Esophagus muscularis mucosa (tissue), 3 donors: ENCODE data around the gene RUNX1.

Source experiments
- POLR2A ChIP-seq: fragments of 450-650 bp; IDR thresholded peaks from one replicate; pipeline ENCODE4 v1.6.1; 2017; ENCODE audit warnings: antibody characterized with exemption, moderate library complexity, mild to moderate bottlenecking, low read depth
- POLR2AphosphoS5 ChIP-seq, 2 donors: sonication (generic); formaldehyde crosslinking; IDR thresholded peaks; one replicate each; pipeline ENCODE4 v1.6.1; 2017; ENCODE audit warnings: antibody characterized with exemption in 2 of 2
- TF ChIP-seq, protein P1 (sequence below), 3 experiments: fragments of 200-600 bp in 2 of 3; fragments of 450-650 bp in 1 of 3; sonication (generic) in 2 of 3; IDR thresholded peaks; one replicate each; pipeline ENCODE4 v1.5.1; 2017 to 2019; ENCODE audit warnings: antibody characterized with exemption in 3 of 3, mild to moderate bottlenecking in 2 of 3, moderate library complexity in 1 of 3

DNA sequence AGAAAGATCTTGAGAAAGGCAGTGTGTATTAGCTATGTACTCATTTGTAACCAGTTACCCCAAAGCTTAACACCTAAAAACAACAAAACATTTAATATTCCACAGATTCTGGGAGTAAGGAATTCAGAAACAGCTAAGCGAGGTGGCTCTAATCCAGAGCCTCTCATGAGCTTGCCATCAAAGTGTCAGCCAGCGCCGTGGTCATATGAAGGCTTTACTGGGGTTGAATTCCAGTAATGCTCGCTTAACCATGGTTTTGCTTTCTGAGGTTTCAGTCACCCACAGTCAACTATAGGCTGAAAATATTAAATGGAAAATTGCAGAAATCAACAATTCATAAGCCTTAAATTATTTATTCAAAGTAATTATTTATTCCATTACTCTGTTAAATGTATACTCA, 278.5 kb downstream of the RUNX1 start:
- TF ChIP-seq, protein P1, sequence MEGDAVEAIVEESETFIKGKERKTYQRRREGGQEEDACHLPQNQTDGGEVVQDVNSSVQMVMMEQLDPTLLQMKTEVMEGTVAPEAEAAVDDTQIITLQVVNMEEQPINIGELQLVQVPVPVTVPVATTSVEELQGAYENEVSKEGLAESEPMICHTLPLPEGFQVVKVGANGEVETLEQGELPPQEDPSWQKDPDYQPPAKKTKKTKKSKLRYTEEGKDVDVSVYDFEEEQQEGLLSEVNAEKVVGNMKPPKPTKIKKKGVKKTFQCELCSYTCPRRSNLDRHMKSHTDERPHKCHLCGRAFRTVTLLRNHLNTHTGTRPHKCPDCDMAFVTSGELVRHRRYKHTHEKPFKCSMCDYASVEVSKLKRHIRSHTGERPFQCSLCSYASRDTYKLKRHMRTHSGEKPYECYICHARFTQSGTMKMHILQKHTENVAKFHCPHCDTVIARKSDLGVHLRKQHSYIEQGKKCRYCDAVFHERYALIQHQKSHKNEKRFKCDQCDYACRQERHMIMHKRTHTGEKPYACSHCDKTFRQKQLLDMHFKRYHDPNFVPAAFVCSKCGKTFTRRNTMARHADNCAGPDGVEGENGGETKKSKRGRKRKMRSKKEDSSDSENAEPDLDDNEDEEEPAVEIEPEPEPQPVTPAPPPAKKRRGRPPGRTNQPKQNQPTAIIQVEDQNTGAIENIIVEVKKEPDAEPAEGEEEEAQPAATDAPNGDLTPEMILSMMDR (IDR thresholded peaks at IDR 0.05) = no peak
- TF ChIP-seq POLR2AphosphoS5 (IDR thresholded peaks at IDR 0.05) (no peak), POLR2A (no peak)
